Measurements from ENCODE around the gene EML1.

EML1 gene

GRCh38 chr14:99780690-99781089, 12.5 kb upstream of the EML1 start:
- DNase-seq: no peak

- no peak for DNase-seq
Observed at GRCh38 chr14:99781091-99781490, 12.1 kb upstream of the EML1 start.

- no peak for DNase-seq
Observed at GRCh38 chr14:99781853-99782610, 11.2 kb upstream of the EML1 start.

GRCh38 chr14:99784508-99784907, 8.7 kb upstream of the EML1 start:
- no peak for DNase-seq

GRCh38 chr14:99785426-99785825, 7.8 kb upstream of the EML1 start:
- DNase-seq: no peak

- no peak for DNase-seq
Observed at GRCh38 chr14:99786511-99786989, 6.7 kb upstream of the EML1 start.

GRCh38 chr14:99788713-99789112, 4.5 kb upstream of the EML1 start:
- no peak for DNase-seq

- DNase-seq: no peak
Observed at GRCh38 chr14:99789581-99789980, 3.6 kb upstream of the EML1 start.

- no peak for DNase-seq
Observed at GRCh38 chr14:99790201-99790977, 2.8 kb upstream of the EML1 start.

- no peak for DNase-seq
Observed at GRCh38 chr14:99790978-99791376, 2.2 kb upstream of the EML1 start.

- DNase-seq: no peak
Observed at GRCh38 chr14:99791476-99792209, 1.6 kb upstream of the EML1 start.

GRCh38 chr14:99792210-99792535, 1.0 kb upstream of the EML1 start:
- DNase-seq: no peak

GRCh38 chr14:99792551-99793212, 531 bp upstream of the EML1 start:
- no peak for DNase-seq

- no peak for DNase-seq
Observed at GRCh38 chr14:99794151-99794780, 1.1 kb downstream of the EML1 start.

GRCh38 chr14:99795046-99795445, 1.8 kb downstream of the EML1 start:
- DNase-seq: no peak

- DNase-seq: no peak
Observed at GRCh38 chr14:99797231-99797630, 4.0 kb downstream of the EML1 start.

GRCh38 chr14:99800781-99801180, 7.6 kb downstream of the EML1 start:
- DNase-seq: no peak

- no peak for DNase-seq
Observed at GRCh38 chr14:99802301-99803105, 9.3 kb downstream of the EML1 start.

GRCh38 chr14:99803106-99803775, 10.0 kb downstream of the EML1 start:
- DNase-seq: no peak

- no peak for DNase-seq
Observed at GRCh38 chr14:99803803-99804202, 10.6 kb downstream of the EML1 start.

GRCh38 chr14:99805757-99806439, 12.7 kb downstream of the EML1 start:
- no peak for DNase-seq

Measured in cortex of kidney (tissue), 1 donor.